ENCODE results near the gene URB1. TPM values are rescaled to one million over a fixed set of nuclear protein-coding genes. Genes with fewer than 3 reads are reported as not detected.

URB1 gene
- total and polyA plus RNA-seq, 12 donors: 5.2 to 31.6 (median 16.1) TPM

DNA sequence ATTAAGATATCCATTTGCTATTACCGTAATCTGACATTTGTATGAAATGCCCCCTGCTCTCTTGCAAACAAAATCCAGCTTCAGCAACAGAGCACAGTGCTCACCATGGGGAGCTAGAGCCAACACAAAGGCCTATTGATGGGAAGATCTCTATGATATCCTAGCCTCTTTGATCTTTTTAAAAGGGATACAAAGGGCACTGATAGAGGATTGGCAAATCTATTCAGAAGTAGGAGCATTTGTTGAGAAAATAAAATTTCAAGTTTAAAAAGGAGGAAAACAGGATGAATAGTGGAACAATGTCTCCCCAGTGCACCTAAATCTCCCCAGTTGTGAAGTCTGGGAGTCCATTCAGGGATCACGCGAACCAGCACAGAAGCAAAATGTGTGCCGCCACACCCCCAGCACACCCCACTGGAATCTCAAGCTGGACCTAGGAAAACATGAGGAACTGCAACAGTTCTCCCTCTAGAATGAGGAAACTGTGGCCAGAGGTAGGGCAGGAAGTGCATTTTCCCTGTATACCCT lies 62.0 kb downstream of the URB1 start:
- Histone ChIP-seq H3K36me3 (replicated peaks in 1 of 2) (peaks cover 0 to 36% of the 10 kb centered on the region in 2 donors), H3K4me1 (replicated peaks in 1 of 2) (peaks cover 16 to 29% of the 10 kb centered on the region in 2 donors)

DNA sequence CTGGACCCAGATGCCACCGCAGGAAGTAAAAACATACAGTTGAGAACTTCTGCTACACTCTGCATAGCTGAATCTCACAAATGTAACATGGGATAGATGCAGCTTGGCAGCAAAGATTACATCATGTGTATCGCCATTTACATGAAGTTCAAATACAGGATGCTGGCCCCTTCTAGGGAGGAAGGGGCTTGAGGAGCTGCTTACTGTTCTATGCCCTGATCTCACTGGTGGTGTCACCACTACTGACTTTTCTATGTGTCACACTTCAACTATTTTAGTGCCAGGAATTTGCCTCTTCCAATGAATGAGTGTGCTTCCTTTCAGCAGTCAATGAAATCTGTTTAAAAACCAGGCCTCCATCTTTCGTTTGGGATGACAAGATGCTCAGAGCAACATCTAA lies 63.0 kb downstream of the URB1 start:
- WGBS, 4 donors: 35 to 52% (median 44%) methylated on average over 3 of the region's 3 CpGs
- Histone ChIP-seq H3K27ac (peak overlapping the region; percentile 69 to 91 (median 87)), H3K4me1 (replicated peaks in 1 of 2) (peaks cover 16 to 29% of the 10 kb centered on the region in 2 donors), H3K9me3 (replicated peaks in 1 of 3) (no peaks in the 10 kb centered on the region), H3K27me3 (no peaks in the 10 kb centered on the region), H3K36me3 (replicated peaks in 1 of 2) (peaks cover 0 to 36% of the 10 kb centered on the region in 2 donors), H3K4me3 (no peak overlapping the region)
- TF ChIP-seq CTCF (IDR thresholded peaks at IDR 0.05) (no peak), POLR2A (IDR thresholded peaks at IDR 0.05) (no peak)
- peak in 1 of 7 donors; percentile 57 for DNase-seq
- intact Hi-C loops (cut with DNase I): no loop called here

More for the DNA sequence above, 62.0 kb downstream of the URB1 start:
- Histone ChIP-seq H3K27ac (peak overlapping the region in 1 of 5 donors; percentile 3), H3K27me3 (no peaks in the 10 kb centered on the region), H3K9me3 (replicated peaks in 1 of 3) (no peaks in the 10 kb centered on the region), H3K4me3 (no peak overlapping the region)
- TF ChIP-seq POLR2A (IDR thresholded peaks at IDR 0.05): no peak
- WGBS, 4 donors: 94 to 99% (median 98%) methylated on average over 4 of the region's 4 CpGs
- peak in 1 of 7 donors; percentile 18 for DNase-seq
- intact Hi-C loops (cut with DNase I): no loop called here

DNA sequence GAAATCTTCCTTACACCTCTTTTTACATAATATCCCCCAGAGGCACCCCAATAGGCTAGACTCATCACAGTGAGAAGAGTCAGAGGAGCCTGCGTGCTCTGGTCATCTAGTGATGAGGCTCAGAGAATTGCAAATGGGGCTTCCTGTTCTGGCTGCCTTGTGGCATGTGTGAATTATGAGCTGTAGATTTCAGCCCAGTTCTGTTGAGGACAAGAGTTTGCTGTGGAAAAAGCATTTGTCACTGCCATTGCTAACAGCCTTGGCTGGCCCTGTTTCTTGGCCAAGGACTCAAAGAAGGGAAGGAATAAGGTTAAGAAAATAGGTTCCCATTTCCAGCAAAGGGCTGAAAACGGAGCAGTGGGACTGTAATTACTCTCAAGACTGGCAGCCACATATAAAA lies 63.5 kb downstream of the URB1 start:
- intact Hi-C loops (cut with DNase I): no loop called here
- peak in 1 of 2 donors; percentile 35 for TF ChIP-seq POLR2A (IDR thresholded peaks at IDR 0.05)
- no peak for TF ChIP-seq CTCF (IDR thresholded peaks at IDR 0.05)
- DNase-seq: peak; percentile 65 to 92 (median 84)
- 14 to 35% (median 18%) methylated on average over 2 of the region's 2 CpGs for WGBS, 4 donors
- Histone ChIP-seq H3K27ac (peak overlapping the region; percentile 69 to 91 (median 87)), H3K36me3 (replicated peaks in 1 of 2) (peaks cover 0 to 36% of the 10 kb centered on the region in 2 donors), H3K27me3 (no peaks in the 10 kb centered on the region), H3K4me1 (replicated peaks in 1 of 2) (peaks cover 16 to 29% of the 10 kb centered on the region in 2 donors), H3K9me3 (replicated peaks in 1 of 3) (no peaks in the 10 kb centered on the region), H3K4me3 (no peak overlapping the region)

DNA sequence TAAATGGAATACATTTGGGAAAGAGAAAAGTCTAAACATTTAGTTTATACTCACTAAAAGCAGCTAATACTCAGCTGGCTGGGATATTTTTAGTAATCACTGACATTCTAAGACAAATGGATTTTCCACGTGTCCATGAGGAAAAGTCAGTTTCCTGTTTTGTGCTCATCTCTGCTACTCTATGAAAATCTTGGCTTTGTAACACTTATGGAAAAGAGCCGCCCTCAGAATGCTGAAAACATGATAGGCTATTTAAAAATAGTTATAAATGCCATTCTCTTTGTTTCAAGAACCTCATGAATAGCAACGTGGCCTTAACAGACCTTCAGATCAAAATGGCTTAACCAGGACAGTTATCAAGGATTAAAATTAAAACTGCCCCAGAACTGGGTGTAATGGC lies 64.2 kb downstream of the URB1 start:
- peak in 3 of 7 donors; percentile 26 to 43 (median 30) for DNase-seq
- Histone ChIP-seq H3K27ac (peak overlapping the region; percentile 69 to 91 (median 87)), H3K4me3 (no peak overlapping the region), H3K27me3 (no peaks in the 10 kb centered on the region), H3K36me3 (replicated peaks in 1 of 2) (peaks cover 0 to 36% of the 10 kb centered on the region in 2 donors), H3K4me1 (replicated peaks in 1 of 2) (peaks cover 16 to 29% of the 10 kb centered on the region in 2 donors), H3K9me3 (replicated peaks in 1 of 3) (no peaks in the 10 kb centered on the region)
- intact Hi-C loops (cut with DNase I): no loop called here
- WGBS, 4 donors: 11 to 24% (median 14%) methylated on average over 3 of the region's 3 CpGs
- TF ChIP-seq POLR2A (IDR thresholded peaks at IDR 0.05): peak in 1 of 2 donors; percentile 32
- TF ChIP-seq CTCF (IDR thresholded peaks at IDR 0.05): no peak

DNA sequence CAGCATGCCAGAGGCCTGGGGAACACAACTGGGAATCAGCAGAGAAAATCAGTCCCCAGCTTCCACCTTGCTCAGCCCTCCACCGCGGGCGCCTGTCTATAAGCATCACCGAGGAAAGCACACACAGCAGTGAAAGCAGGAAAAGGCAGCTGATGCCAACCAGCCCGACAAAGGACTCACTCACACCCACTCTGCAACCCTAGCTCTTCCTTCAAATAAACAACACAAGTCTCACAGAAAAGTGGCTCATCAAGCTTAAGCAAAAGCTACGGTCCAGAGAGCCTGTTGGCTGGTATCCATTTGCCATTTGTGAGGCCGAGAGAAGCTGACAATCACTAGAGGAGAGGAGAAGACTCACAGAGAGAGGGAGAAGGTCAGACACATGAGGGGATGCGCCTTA lies 67.1 kb downstream of the URB1 start:
- no peak overlapping the region for H3K27ac ChIP-seq
- intact Hi-C loops (cut with DNase I): no loop called here
- H3K27me3 ChIP-seq: no peaks in the 10 kb centered on the region
- H3K36me3 ChIP-seq (replicated peaks in 1 of 2): peaks cover 0 to 54% of the 10 kb centered on the region in 2 donors
- no peaks in the 10 kb centered on the region for H3K9me3 ChIP-seq (replicated peaks in 1 of 3)
- H3K4me1 ChIP-seq (replicated peaks in 1 of 2): peaks cover 16 to 29% of the 10 kb centered on the region in 2 donors
- no peak overlapping the region for H3K4me3 ChIP-seq
- DNase-seq: peak in 1 of 7 donors; percentile 44
- WGBS, 4 donors: 93 to 96% (median 94%) methylated on average over 8 of the region's 8 CpGs
- TF ChIP-seq CTCF (IDR thresholded peaks at IDR 0.05) (no peak), POLR2A (IDR thresholded peaks at IDR 0.05) (no peak)
